GM21367 (cell line): ENCODE data around the gene GPR42.
"Not testable (repeated sequence)": the region's sequence is repeated elsewhere in the genome, so short reads cannot be mapped to it uniquely, and the experiment has no call there.

Experiments
- ATAC-seq: cut with Tn5 transposase; IDR thresholded peaks from one replicate; pipeline ENCODE4 v1.9.1; 2021; ENCODE audit not compliant: unreplicated experiment

Gene GPR42

GRCh38 chr19:35392742-35393715, 22.2 kb downstream of the GPR42 start:
- ATAC-seq: no peak

- ATAC-seq: no peak
Observed at GRCh38 chr19:35395382-35396199, 24.7 kb downstream of the GPR42 start.

GRCh38 chr19:35396240-35396885, 25.5 kb downstream of the GPR42 start:
- ATAC-seq: no peak

- ATAC-seq: no peak
Observed at GRCh38 chr19:35397064-35397463, 26.2 kb downstream of the GPR42 start.

- ATAC-seq: no peak
Observed at GRCh38 chr19:35398570-35398969, 27.7 kb downstream of the GPR42 start.

- ATAC-seq: no peak
Observed at GRCh38 chr19:35399231-35399630, 28.4 kb downstream of the GPR42 start.

GRCh38 chr19:35399948-35400772, 29.3 kb downstream of the GPR42 start:
- no peak for ATAC-seq

GRCh38 chr19:35400773-35401100, 29.9 kb downstream of the GPR42 start:
- no peak for ATAC-seq

GRCh38 chr19:35401416-35401815, 30.5 kb downstream of the GPR42 start:
- not testable (repeated sequence) for ATAC-seq

GRCh38 chr19:35403116-35403760, 32.4 kb downstream of the GPR42 start:
- ATAC-seq: no peak

GRCh38 chr19:35404879-35405622, 34.2 kb downstream of the GPR42 start:
- peak; percentile 62 for ATAC-seq

- no peak for ATAC-seq
Observed at GRCh38 chr19:35407619-35408018, 36.8 kb downstream of the GPR42 start.

GRCh38 chr19:35408284-35409171, 37.7 kb downstream of the GPR42 start:
- ATAC-seq: peak; percentile 51

GRCh38 chr19:35409191-35409590, 38.3 kb downstream of the GPR42 start:
- no peak for ATAC-seq

GRCh38 chr19:35410487-35410886, 39.6 kb downstream of the GPR42 start:
- no peak for ATAC-seq

GRCh38 chr19:35414442-35414841, 43.6 kb downstream of the GPR42 start:
- ATAC-seq: no peak

GRCh38 chr19:35416331-35416730, 45.5 kb downstream of the GPR42 start:
- ATAC-seq: no peak

- ATAC-seq: no peak
Observed at GRCh38 chr19:35417278-35417677, 46.4 kb downstream of the GPR42 start.
